GM19452 (cell line): Measurements from ENCODE around the gene SERPINB1.
A peak's percentile ranks its signal among the peaks of the same experiment; 100 is the strongest.

ENCODE experiments used
- ATAC-seq: cut with Tn5 transposase; IDR thresholded peaks from one replicate; pipeline ENCODE4 v1.9.1; 2021; ENCODE audit not compliant: unreplicated experiment

The SERPINB1 gene

DNA sequence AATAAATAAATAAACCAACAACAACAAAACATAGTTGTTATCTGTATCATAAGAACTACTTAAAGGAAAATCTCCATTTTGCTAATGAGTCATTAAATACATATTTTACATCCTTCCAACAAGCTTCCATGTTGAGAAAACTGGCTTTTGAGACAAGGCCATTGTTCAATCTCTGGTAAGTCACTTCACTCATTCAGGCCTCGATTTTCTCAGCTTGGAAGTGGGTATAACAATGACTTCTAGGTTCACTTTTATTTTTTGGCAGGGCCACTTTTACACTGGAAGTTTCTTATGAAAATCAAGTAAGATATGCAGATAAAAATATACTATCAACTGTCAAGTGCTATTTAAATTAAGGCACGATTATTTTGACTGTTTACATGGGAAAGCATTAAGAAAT lies 46.5 kb downstream of the SERPINB1 start:
- no peak for ATAC-seq

DNA sequence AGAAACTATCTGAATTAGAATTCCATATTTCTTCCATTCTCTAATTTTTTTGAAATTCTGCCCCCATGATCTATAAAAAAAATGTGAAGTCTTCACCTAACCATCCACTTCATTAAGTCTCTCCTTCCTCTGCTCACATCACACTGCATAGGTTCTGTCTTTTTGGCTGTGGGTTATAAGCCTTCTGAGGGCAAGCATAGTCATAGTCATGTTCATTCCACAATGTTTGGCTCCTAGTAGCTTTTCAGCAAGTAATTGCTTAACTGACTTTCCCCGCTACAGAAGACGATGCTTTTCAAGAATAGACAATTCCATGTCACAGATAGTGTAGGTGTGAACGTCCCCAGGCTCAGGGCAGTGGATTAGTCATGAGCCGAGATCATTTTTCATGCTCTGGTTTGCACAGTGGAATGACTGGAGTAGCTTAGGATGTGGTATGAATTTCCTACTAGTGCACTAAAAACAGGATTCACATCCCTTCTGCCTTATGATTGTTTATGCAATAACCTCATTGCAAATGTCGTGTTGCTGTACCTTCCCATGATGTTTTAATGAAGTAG lies 47.4 kb downstream of the SERPINB1 start:
- no peak for ATAC-seq

DNA sequence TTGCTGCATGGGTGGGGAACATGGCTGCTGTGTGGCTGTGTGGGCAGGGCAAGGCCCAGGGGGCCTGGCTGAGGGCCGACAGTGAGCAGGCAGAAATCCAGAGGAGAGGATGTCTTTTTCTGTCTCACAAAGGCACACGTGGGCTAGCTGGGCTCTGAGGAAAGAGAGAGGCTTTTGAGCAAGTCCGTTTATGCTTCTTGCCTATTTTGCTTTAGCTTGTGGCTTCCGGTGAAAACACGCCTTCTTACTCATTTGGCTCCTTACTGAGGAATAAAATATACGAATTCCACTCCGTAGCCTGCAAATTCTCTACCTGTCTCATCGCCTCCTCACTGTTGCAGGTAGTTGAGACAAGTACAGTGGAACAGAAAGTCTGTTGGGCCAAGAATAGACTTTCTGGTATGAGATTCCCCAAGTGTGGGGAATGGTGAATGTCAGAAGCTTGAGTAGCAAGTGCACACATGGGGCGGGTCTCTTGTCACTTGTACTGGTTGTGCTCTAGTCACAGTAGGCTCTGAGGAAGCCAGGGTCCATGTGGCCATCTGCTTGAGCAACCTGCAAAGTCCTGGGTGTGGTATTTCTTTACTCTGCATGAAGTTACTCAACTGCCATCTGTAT lies 48.0 kb downstream of the SERPINB1 start:
- no peak for ATAC-seq

DNA sequence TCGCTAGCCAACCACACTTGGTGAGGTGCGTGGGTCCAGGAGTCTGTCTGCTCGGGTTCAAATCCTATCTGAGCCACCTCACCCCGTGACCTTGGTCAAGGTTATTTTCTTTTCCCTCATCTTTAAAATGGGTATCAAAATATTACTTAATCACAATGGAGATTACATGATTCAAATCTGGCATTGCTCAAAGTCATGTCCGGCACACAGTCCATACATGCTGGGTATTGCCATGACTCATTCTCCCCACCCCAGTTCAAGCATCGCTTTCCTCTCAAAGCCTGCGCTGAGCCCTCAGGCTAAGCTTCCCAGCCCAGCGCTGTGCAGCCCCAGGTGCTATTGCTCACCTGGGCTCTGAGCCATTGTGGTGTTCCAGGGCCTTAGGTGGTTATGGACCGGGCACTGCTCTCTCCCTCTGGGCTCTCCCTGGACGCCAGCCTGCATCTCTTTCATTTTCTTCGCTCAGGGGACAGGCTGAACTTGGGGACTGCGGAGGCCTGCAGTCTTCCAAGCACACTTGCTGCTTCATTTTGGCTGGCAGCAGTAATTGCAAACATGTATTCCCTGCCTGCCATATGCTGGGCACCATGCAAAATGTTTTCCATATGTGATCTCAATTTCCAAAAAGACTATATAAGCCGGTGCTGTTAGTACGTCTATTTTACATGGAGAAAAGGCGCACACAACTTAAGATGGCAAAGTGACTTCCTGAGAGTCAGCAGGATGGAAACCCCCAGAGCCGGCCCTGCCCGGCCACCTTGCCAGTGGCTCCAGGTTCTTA lies 49.1 kb downstream of the SERPINB1 start:
- ATAC-seq, result no peak

DNA sequence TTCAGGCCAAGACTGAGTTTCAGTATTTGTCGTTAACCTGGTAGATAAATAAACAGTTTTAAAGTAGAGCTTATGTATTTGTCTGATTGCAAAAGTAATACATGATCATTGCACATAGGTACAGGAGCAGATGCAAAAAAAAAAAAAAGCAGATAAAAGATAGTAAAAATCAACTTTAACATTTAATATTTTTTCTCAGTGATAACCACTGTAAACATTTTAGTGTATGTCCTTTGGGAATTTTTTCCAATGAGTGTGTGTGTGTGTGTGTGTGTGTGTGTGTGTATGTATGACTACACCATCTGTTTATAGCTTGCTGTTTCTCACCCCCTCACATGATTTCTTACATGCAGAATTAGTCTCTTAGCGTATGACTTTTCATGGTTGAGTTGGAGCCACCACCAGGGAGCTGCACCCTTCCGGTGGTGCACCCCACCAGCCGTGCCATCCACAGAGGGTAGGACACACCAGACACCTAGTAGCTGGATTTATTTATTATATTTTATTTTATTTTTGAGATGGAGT lies 50.2 kb downstream of the SERPINB1 start:
- ATAC-seq, result no peak

DNA sequence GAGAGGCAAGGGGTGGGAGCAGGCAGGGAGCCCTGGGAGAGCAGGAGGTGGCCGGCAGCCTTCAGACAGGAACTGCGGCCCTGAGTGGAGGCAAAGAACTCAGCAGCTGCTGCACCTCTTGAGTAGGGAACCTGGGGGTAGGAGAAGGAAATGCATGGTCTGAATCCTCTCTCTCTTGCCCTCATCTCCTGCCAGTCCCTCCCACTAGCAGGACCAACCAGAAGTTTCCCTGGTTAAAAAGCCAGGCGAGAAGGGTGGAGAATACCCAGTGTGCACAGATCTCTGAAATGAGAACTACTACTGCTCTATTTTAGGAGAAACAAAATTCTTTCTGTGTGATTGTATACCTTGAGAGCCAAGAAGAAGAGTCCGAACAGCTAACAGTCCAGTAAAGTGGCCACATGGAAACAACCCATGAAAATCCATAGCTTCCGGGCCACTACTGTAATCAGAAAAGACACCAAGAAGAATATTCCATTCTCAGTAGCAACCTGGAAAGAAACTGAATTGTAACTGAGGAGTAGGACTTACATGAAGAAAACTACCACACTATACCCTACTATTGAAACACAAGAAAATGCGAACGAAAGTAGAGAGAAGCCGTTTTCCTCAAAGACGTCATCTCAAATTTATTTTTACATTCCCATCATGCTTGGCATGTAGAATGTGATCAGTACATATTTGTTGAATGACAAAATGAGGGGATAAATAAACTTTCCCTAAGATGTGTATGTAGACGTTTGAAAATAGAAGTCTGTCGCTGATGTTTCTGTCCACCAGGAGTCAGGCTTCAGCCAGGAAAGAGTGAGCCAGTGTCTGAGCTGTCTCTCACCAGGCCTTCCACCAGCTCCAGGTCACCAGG lies 50.8 kb downstream of the SERPINB1 start:
- ATAC-seq, result peak; percentile 81

DNA sequence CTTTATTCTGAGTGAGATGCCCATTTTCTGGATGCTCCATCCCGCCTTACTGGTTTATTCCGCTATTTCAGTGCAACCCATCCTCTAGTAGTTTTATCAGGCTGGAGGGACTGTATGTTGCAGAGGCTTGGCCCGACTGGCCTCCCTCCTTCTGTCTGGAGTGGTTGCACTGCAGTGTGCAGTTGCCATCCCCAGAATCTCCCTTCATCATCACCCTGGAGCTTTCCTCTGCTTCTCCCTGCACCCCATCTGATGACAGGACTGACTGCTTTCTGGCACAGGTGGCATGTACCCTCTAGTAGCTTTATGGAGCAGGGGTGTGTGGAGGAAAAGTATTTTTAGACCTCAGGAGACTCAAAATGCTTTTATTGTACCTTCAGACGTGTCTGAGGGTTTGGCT lies 55.4 kb downstream of the SERPINB1 start:
- no peak for ATAC-seq

DNA sequence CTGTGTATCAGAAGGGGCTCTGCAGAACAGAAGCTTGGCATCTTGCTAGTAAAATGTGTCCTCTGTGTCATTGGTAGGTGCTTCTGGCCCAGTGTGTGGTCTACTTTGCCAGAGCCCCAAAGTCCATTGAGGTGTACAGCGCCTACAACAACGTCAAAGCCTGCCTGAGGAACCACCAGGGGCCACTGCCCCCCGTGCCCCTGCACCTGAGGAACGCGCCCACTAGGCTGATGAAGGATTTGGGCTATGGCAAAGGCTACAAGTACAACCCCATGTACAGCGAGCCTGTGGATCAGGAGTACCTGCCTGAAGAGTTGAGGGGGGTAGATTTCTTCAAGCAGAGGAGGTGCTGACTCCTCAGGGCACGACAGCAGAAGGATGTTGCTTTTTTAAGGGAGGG lies 56.7 kb downstream of the SERPINB1 start:
- ATAC-seq, result no peak

DNA sequence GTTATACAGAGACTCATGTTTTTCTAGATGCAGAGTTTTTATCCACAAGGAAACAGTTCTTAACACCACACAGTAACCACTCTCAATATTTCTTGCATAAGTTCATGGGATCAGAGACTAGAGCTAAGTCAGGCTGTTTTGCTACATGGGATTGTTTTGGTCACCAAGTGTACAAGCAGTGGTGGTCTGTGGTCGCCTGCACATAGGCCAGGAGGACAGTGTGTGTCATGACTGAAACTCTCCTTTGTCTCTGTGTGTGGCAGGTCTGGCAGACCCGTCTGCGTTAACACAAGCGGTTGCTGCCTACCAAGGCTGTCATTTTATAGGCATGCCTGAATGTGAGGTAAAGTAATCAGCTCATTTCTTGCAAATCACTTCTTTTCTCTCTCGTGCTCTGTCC lies 57.6 kb downstream of the SERPINB1 start:
- no peak for ATAC-seq

DNA sequence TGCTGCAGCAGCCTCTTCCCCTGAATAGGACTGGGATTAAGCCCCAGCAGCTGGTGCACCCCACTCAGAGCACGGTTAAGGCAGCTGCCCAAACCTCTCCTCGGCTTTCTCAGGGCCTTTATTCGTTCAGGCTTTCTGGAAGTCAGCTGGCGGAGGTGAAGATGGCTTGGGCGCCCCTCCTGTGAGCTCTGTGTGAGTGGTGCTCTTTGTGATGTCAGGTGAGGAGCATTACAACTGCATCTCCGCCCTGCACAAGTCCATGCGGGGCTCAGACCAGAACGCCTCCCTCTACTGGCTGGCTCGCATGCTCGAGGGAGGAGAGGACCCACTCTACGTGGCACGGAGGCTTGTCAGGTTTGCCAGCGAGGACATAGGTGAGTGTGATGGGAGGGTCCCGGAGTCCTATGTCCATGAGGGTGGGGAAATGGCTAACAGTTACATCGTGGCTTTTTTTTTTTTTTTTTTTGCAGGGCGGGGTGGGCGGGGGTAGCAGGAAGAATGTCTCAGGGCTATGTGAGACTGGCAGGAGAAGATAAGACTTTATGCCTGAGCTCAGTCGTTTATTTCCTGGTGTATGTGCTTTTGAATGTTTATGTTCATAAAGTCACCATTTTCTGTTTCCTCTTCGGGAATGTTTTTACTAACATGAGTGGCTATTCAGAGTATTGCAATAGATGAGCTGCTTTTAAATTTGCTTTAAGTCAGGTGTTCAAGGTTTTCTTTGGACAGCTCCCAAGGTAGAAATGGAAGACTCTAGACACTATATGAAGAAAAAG lies 58.3 kb downstream of the SERPINB1 start:
- no peak for ATAC-seq

DNA sequence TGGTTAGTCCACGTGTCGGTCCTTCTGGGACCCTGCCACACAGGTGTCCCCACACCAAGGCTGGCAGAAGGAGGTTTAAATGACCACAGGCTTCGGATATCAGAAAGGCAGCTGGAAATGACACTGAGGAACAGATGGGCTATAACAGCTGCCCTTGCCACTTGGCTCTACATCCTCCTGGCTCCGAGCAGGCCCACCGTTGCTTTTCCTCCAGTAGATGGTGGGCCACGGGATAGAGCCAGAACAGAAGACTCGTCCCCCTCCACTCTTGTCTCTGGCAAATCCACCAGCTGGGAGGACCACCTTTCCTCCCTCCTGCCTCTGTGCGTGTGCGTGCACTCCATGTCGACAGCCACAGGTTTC lies 58.9 kb downstream of the SERPINB1 start:
- ATAC-seq, result no peak

DNA sequence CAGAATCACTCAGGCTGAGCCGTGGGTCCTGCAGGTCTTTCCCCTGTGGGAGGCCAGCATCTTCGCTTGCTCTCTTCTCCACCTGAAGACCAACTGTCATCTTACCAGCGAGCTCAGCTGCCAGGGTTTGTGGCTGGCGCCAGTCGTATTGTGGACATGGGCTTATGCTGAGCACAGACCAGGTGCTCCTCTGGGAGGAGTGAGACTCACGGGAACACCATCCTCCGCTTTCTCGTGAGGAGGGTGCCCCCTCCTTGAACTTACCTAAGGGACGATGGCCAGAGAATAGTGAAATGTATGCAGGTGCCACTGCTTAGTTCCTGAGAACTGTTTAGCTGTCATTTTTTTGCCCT lies 59.3 kb downstream of the SERPINB1 start:
- no peak for ATAC-seq
